K562 (cell line): Measurements from ENCODE around the gene HDHD5. TPM values are rescaled to one million over a fixed set of nuclear protein-coding genes. Genes with fewer than 3 reads are reported as not detected.

Source experiments
- ATAC-seq: fragments of 200-7000 bp; cut with Tn5 transposase; 3 replicates; pipeline ENCODE4 v1.9.1; 2020; ENCODE audit warnings: moderate library complexity
- BruUV-seq: library from RNA; stranded (reverse); fragments of 400-500 nt; replicated peaks from 2 replicates; lab custom pipeline; 2021; lab: Mats Ljungman, UMichigan
- CTCF ChIA-PET: fragments of 300-600 bp; formaldehyde crosslinking; extraction: SDS; loops from one replicate; lab custom pipeline; 2021; ENCODE audit warnings: low intra/inter-chr PET ratio; lab: Yijun Ruan, JAX
- POLR2A ChIA-PET: fragments of 300-600, 350-650 bp; sonication (Branson Sonifier 250); formaldehyde crosslinking; extraction: SDS; loops from one replicate; lab custom pipeline; 2021; ENCODE audit warnings: antibody characterized with exemption, inconsistent platforms; lab: Yijun Ruan, JAX
- DNase-seq, 4 experiments: peaks; one replicate each; pipeline versions ENCODE4 v3.0.0 to v3.0.0-alpha.2; 2011 to 2018; ENCODE audit warnings: low spot score in 3 of 4, mixed read lengths in 3 of 4; ENCODE audit errors: extremely low read depth in 1 of 4
- FAIRE-seq: peaks from 2 replicates; lab custom pipeline; 2011; peaks lifted over from hg19 to GRCh38; lab: Jason Lieb, UNC
- H2AFZ ChIP-seq: 2 replicates; pipeline ENCODE4 v1.6.0; 2011; ENCODE audit warnings: low read depth, low read length, control low read depth, inconsistent platforms
- H3K27ac ChIP-seq: fragments of 200-600 bp; 3 replicates; pipeline ENCODE4 v1.8.0; 2011; ENCODE audit warnings: low read depth, mild to moderate bottlenecking, control low read depth, inconsistent platforms, low read length, moderate library complexity, mixed read lengths; ENCODE audit errors: extremely low read depth
- H3K27me3 ChIP-seq, 2 experiments: fragments of 300-600 bp in 1 of 2; 2 replicates in 1 of 2; 3 replicates in 1 of 2; pipeline versions ENCODE4 v1.6.0 to v1.8.0; 2011; ENCODE audit warnings: inconsistent platforms in 2 of 2, low read length in 2 of 2, mild to moderate bottlenecking in 1 of 2, mixed read lengths in 1 of 2, moderate library complexity in 1 of 2; ENCODE audit not compliant: control insufficient read depth in 2 of 2, insufficient read depth in 2 of 2
- H3K36me3 ChIP-seq: fragments of 300-600 bp; 3 replicates; pipeline ENCODE4 v1.8.0; 2011; ENCODE audit warnings: mild to moderate bottlenecking, low read length, inconsistent platforms; ENCODE audit not compliant: control insufficient read depth, insufficient read depth
- H3K4me1 ChIP-seq, 2 experiments: fragments of 200-600 bp in 1 of 2; replicated peaks in 1 of 2; 2 replicates in 1 of 2; 3 replicates in 1 of 2; pipeline versions ENCODE4 v1.5.1 to v1.8.0; 2011; ENCODE audit warnings: inconsistent platforms in 2 of 2, low read length in 2 of 2, mild to moderate bottlenecking in 1 of 2, mixed read lengths in 1 of 2, moderate library complexity in 1 of 2; ENCODE audit not compliant: control insufficient read depth in 2 of 2, insufficient read depth in 2 of 2
- H3K4me2 ChIP-seq: 2 replicates; pipeline ENCODE4 v1.6.1; 2011; ENCODE audit warnings: low read length, control low read depth, inconsistent platforms, mixed read lengths; ENCODE audit not compliant: insufficient read depth
- H3K4me3 ChIP-seq: fragments of 200-600 bp; sonication (generic), shearing (Covaris generic); 2 replicates; pipeline ENCODE4 v1.5.1; 2016; ENCODE audit warnings: control low read depth, inconsistent platforms
- H3K79me2 ChIP-seq: fragments of 200-600 bp; 3 replicates; pipeline ENCODE4 v1.8.0; 2011; ENCODE audit warnings: low read length, inconsistent platforms; ENCODE audit not compliant: control insufficient read depth, insufficient read depth
- H3K9ac ChIP-seq, 2 experiments: 2 replicates each; pipeline versions ENCODE4 v1.6.0 to v1.6.1; 2011; ENCODE audit warnings: low read depth in 2 of 2, low read length in 2 of 2, control low read depth in 1 of 2, inconsistent platforms in 1 of 2, mild to moderate bottlenecking in 1 of 2, mixed read lengths in 1 of 2; ENCODE audit not compliant: insufficient read depth in 1 of 2
- H3K9me1 ChIP-seq: one replicate; pipeline ENCODE4 v1.6.0; 2011; ENCODE audit warnings: inconsistent platforms, mild to moderate bottlenecking, low read length, moderate library complexity; ENCODE audit not compliant: control insufficient read depth, insufficient read depth
- H3K9me3 ChIP-seq: replicated peaks from 2 replicates; pipeline ENCODE4 v1.5.1; 2011; ENCODE audit warnings: low read depth, low read length, inconsistent platforms; ENCODE audit not compliant: control insufficient read depth, insufficient read depth
- H4K20me1 ChIP-seq: replicated peaks from 2 replicates; pipeline ENCODE4 v1.6.1; 2011; ENCODE audit warnings: low read length, inconsistent platforms, mixed read lengths; ENCODE audit not compliant: control insufficient read depth, insufficient read depth
- ESRRA ChIP-seq: fragments of 450-650 bp; IDR thresholded peaks from 2 replicates; pipeline ENCODE4 v1.6.1; 2014; ENCODE audit warnings: low read depth, mild to moderate bottlenecking, moderate library complexity, borderline replicate concordance
- ESRRB ChIP-seq: fragments of 250-450 bp; sonication (Bioruptor Pico); IDR thresholded peaks from 2 replicates; pipeline ENCODE4 v1.5.0; 2020; ENCODE audit warnings: mild to moderate bottlenecking, moderate library complexity, borderline replicate concordance
- FOXA1 ChIP-seq: fragments of 450-650 bp; IDR thresholded peaks from 2 replicates; pipeline ENCODE4 v1.6.1; 2016; ENCODE audit warnings: mild to moderate bottlenecking, borderline replicate concordance
- GATAD2B ChIP-seq: fragments of 450-650 bp; IDR thresholded peaks from 2 replicates; pipeline ENCODE4 v1.6.1; 2017; ENCODE audit warnings: mild to moderate bottlenecking, borderline replicate concordance
- GTF3C2 ChIP-seq: IDR thresholded peaks from 3 replicates; pipeline ENCODE4 v1.6.1; 2011; ENCODE audit warnings: borderline replicate concordance, mild to moderate bottlenecking, moderate library complexity; ENCODE audit not compliant: insufficient read length; ENCODE audit errors: extremely low read depth
- KLF6 ChIP-seq: fragments of 250-450 bp; sonication (Bioruptor Pico); IDR thresholded peaks from 2 replicates; pipeline ENCODE4 v1.4.0; 2020; ENCODE audit warnings: mild to moderate bottlenecking, moderate library complexity, borderline replicate concordance
- MCM3 ChIP-seq: fragments of 450-650 bp; IDR thresholded peaks from 2 replicates; pipeline ENCODE4 v1.6.1; 2016
- PRPF4 ChIP-seq: fragments of 200-400 bp; formaldehyde crosslinking; IDR thresholded peaks from one replicate; pipeline ENCODE4 v1.6.1; 2017; ENCODE audit warnings: low read length, low read depth, mild to moderate bottlenecking; ENCODE audit not compliant: insufficient read depth, poor library complexity, severe bottlenecking
- SAP30 ChIP-seq: fragments of 200-600 bp; sonication (generic); IDR thresholded peaks from 2 replicates; pipeline ENCODE4 v1.6.1; 2012; ENCODE audit warnings: borderline replicate concordance, low read depth, mild to moderate bottlenecking, moderate library complexity, low read length, control low read depth, inconsistent platforms; ENCODE audit not compliant: insufficient read depth, poor library complexity, severe bottlenecking
- ZNF318 ChIP-seq, 2 experiments: fragments of 450-650 bp; IDR thresholded peaks; 2 replicates each; pipeline ENCODE4 v1.6.1; 2016; ENCODE audit warnings: mild to moderate bottlenecking in 2 of 2, borderline replicate concordance in 1 of 2, low read depth in 1 of 2, moderate library complexity in 1 of 2
- ZNF551 ChIP-seq: fragments of 250-450 bp; sonication (Bioruptor Pico); IDR thresholded peaks from 2 replicates; pipeline ENCODE4 v1.5.0; 2021; ENCODE audit warnings: mild to moderate bottlenecking, moderate library complexity
- whole genome bisulfite sequencing: fragments of 100-300 bp; shearing (Covaris generic); methylation state at CpG from one replicate; pipeline ENCODE4 v1.1.6; 2016; ENCODE audit warnings: low coverage, mixed read lengths; ENCODE audit not compliant: insufficient coverage; ENCODE audit errors: missing lambda C conversion rate; 5-methylcytosine and 5-hydroxymethylcytosine counted together
- in situ Hi-C: fragments of 300-500 bp; cut with MboI; formaldehyde crosslinking; loops from 4 replicates; pipeline ENCODE4 v1.15.0; 2018; ENCODE audit warnings: inconsistent platforms, mixed read lengths
- intact Hi-C: fragments of 100-400 bp; cut with micrococcal nuclease; formaldehyde crosslinking; loops from 2 replicates; pipeline ENCODE4 v1.14.2; 2022
- polyA plus RNA-seq, 8 experiments: library from polyadenylated mRNA; depleted of rRNA in 4 of 8; stranded (reverse) in 5 of 8; unstranded in 3 of 8; fragments of >200 nt; fragmentation: Nextera tagmentation in 2 of 8; fragmentation: Illumina TruSeq in 1 of 8; extraction: Ambion mirVana in 2 of 8; extraction: Trizol in 1 of 8; gene quantifications; 2 replicates each; pipeline versions ENCODE4 v1.2.1 to v1.2.3, GENCODE V29; 2011 to 2014; ENCODE audit warnings: inconsistent platforms in 1 of 8, missing spikeins in 1 of 8
- total RNA-seq, 7 experiments: library from RNA; depleted of rRNA in 6 of 7; stranded (reverse); fragments of >200 nt in 6 of 7; fragmentation: Illumina TruSeq in 2 of 7; extraction: Trizol in 2 of 7; gene quantifications; 2 replicates each; pipeline versions ENCODE4 v1.2.1 to v1.2.3, GENCODE V29; 2011 to 2021; ENCODE audit warnings: low replicate concordance in 1 of 7

HDHD5 gene
- total and polyA plus RNA-seq, 9 of the 15 experiments (the other 6 are each of a cell fraction or from before 2014, with no cell fraction given) = 1.6 to 36.6 (median 24.2) TPM

- H3K4me3 ChIP-seq = no peak overlapping the region
- CTCF ChIA-PET = no interaction called here
- TF ChIP-seq KLF6 (CRISPR knock-in tag) (no peak), ZNF318 (IDR thresholded peaks at IDR 0.05; ENCODE audit: borderline replicate concordance in 1 of 2, low read depth in 1 of 2) (no peak), SAP30 (no peak), PRPF4 (no peak), GTF3C2 (no peak), ZNF551 (CRISPR knock-in tag) (no peak), FOXA1 (no peak), ESRRB (CRISPR knock-in tag) (no peak), ESRRA (no peak), MCM3 (no peak), GATAD2B (no peak)
These were observed 27.0 kb downstream of the HDHD5 start for GRCh38 chr22:17132112-17132511.

More at GRCh38 chr22:17132112-17132511, 27.0 kb downstream of the HDHD5 start:
- H3K36me3 ChIP-seq = no peaks in the 10 kb centered on the region
- DNase-seq (no peak), FAIRE-seq (no peak), ATAC-seq (no peak)
- POLR2A ChIA-PET = interaction anchor here (0.7 to 0.9 kb wide), 2 partner anchors 9 to 1771 kb away, joined by 3 read pairs; no protein-coding TSS in a partner anchor
- H3K9me3 ChIP-seq = no peaks in the 10 kb centered on the region
- no peak overlapping the region for H2AFZ ChIP-seq
- BruUV-seq = no TSS peak
- no peak overlapping the region for H3K4me2 ChIP-seq
- H3K9ac ChIP-seq = no peak overlapping the region
- 3% methylated on average over 2 of the region's 2 CpGs for WGBS
- no peak overlapping the region for H3K27ac ChIP-seq
- intact Hi-C loops = no loop called here
- no peaks in the 10 kb centered on the region for H3K9me1 ChIP-seq
- no peaks in the 10 kb centered on the region for H3K4me1 ChIP-seq
- H3K27me3 ChIP-seq = peaks cover 18 to 26% of the 10 kb centered on the region in 2 experiments; a peak in 4 of 5 replicates
- in situ Hi-C loops = no loop called here
- 0 out of 2 replicates have a peak, but pooled peaks cover 4% of the 10 kb centered on the region for H4K20me1 ChIP-seq
- no peaks in the 10 kb centered on the region for H3K79me2 ChIP-seq
